SIG-M5 (cell line): ENCODE measurements around the gene PACS2.
"Not testable (repeated sequence)": the region's sequence is repeated elsewhere in the genome, so short reads cannot be mapped to it uniquely, and the experiment has no call there.

Source experiments
- DNase-seq: peaks from one replicate; lab custom pipeline; 2025; lab: John Stamatoyannopoulos, UW

The PACS2 gene

GRCh38 chr14:105332350-105332874 is 17.9 kb downstream of the PACS2 start:
- no peak for DNase-seq

- DNase-seq, result no peak
Observed at GRCh38 chr14:105333020-105333490, 18.5 kb downstream of the PACS2 start.

- DNase-seq, result no peak
Observed at GRCh38 chr14:105333613-105334364, 19.2 kb downstream of the PACS2 start.

GRCh38 chr14:105334383-105335230 is 20.1 kb downstream of the PACS2 start:
- DNase-seq, result no peak

- DNase-seq, result not testable (repeated sequence)
Observed at GRCh38 chr14:105335231-105335542, 20.6 kb downstream of the PACS2 start.

GRCh38 chr14:105335735-105336476 is 21.4 kb downstream of the PACS2 start:
- no peak for DNase-seq

GRCh38 chr14:105336477-105337287 is 22.1 kb downstream of the PACS2 start:
- DNase-seq, result no peak

- no peak for DNase-seq
Observed at GRCh38 chr14:105337433-105337832, 22.9 kb downstream of the PACS2 start.

- no peak for DNase-seq
Observed at GRCh38 chr14:105337966-105338741, 23.6 kb downstream of the PACS2 start.

- no peak for DNase-seq
Observed at GRCh38 chr14:105340821-105341733, 26.5 kb downstream of the PACS2 start.

- DNase-seq, result no peak
Observed at GRCh38 chr14:105343194-105343593, 28.6 kb downstream of the PACS2 start.

- no peak for DNase-seq
Observed at GRCh38 chr14:105346200-105346533, 31.6 kb downstream of the PACS2 start.

- DNase-seq, result no peak
Observed at GRCh38 chr14:105346876-105347586, 32.5 kb downstream of the PACS2 start.

- no peak for DNase-seq
Observed at GRCh38 chr14:105347587-105347968, 33.0 kb downstream of the PACS2 start.

GRCh38 chr14:105348169-105348944 is 33.8 kb downstream of the PACS2 start:
- DNase-seq, result no peak

GRCh38 chr14:105348945-105349699 is 34.6 kb downstream of the PACS2 start:
- no peak for DNase-seq

- DNase-seq, result no peak
Observed at GRCh38 chr14:105349992-105350391, 35.4 kb downstream of the PACS2 start.
